ENCODE measurements around the gene DAAM1.
A peak's percentile ranks its signal among the peaks of the same experiment; 100 is the strongest.

DNA sequence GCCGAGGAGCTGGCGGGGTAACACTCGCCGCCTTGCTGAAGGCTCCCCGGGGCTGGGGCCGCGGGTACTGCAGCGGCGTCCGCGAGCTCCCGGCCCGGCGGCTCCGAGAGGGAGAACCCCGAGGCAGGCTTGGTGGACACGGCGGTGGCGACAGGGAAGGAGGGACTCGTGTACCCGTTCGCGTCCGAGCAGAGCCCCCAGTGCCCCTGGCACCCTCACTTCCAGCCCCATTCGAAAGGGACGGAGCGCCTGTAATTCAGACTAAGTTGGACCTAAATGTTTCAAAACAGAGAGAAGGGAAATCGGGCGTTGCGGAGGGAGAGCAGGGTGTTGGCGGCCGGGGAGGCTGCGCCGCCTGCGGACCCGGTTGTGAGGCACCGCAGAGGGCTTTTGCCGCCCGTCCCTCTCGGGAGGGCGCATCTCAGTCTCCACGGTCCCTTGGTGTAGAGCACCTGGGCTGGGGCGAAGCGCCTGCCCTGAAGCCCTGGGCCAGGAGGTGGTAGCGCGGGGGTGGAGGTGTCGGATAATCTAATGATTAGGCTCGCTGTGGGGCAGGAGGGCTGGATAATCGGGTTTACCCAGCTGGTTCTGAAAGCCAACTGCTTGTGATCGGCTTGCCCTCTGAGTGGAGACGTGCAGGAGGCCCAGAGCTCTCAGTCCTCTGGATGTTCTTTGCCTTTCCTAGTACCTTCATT lies 771 bp downstream of the DAAM1 start:
- peak in 1 of 11 experiments; percentile 10 for TF ChIP-seq CTCF (IDR thresholded peaks at IDR 0.05 in 8 of 11, conservative IDR thresholded peaks at IDR 0.05 in 3 of 11)
- TF ChIP-seq POLR2AphosphoS5 (IDR thresholded peaks at IDR 0.05) = no peak
- TF ChIP-seq POLR2A (IDR thresholded peaks at IDR 0.05) = no peak

All from spleen (tissue), 7 donors.